ENCODE results near the gene SIGLEC15.
"Not testable (repeated sequence)": the region's sequence is repeated elsewhere in the genome, so short reads cannot be mapped to it uniquely, and the experiment has no call there.

SIGLEC15 gene

GRCh38 chr18:45820106-45820745 lies 5.2 kb upstream of the SIGLEC15 start:
- TF ChIP-seq SPI1 (IDR thresholded peaks at IDR 0.05; ENCODE audit: low read depth, low read length) (no peak), POU2F2 (IDR thresholded peaks at IDR 0.05; ENCODE audit: low read depth, low read length) (no peak), POLR2A (IDR thresholded peaks at IDR 0.05; ENCODE audit: low read depth, low read length) (no peak), PAX5 (IDR thresholded peaks at IDR 0.05; ENCODE audit: insufficient read depth, low read length, severe bottlenecking) (no peak), TAF1 (IDR thresholded peaks at IDR 0.05; ENCODE audit: low read depth, low read length) (no peak), POLR2AphosphoS5 (IDR thresholded peaks at IDR 0.05; ENCODE audit: low read depth, low read length) (no peak)
- no peak for DNase-seq (ENCODE audit: insufficient read length, low spot score)
- FAIRE-seq, result no peak

GRCh38 chr18:45821026-45821425 lies 4.4 kb upstream of the SIGLEC15 start:
- FAIRE-seq (no peak), DNase-seq (ENCODE audit: insufficient read length, low spot score) (no peak)
- no peak for TF ChIP-seq TAF1 (IDR thresholded peaks at IDR 0.05; ENCODE audit: low read depth, low read length)
- TF ChIP-seq POLR2A (IDR thresholded peaks at IDR 0.05; ENCODE audit: low read depth, low read length), result no peak
- TF ChIP-seq PAX5 (IDR thresholded peaks at IDR 0.05; ENCODE audit: insufficient read depth, low read length, severe bottlenecking), result no peak
- TF ChIP-seq POLR2AphosphoS5 (IDR thresholded peaks at IDR 0.05; ENCODE audit: low read depth, low read length), result no peak
- no peak for TF ChIP-seq POU2F2 (IDR thresholded peaks at IDR 0.05; ENCODE audit: low read depth, low read length)
- no peak for TF ChIP-seq SPI1 (IDR thresholded peaks at IDR 0.05; ENCODE audit: low read depth, low read length)

GRCh38 chr18:45821711-45822110 lies 3.8 kb upstream of the SIGLEC15 start:
- no peak for TF ChIP-seq POLR2AphosphoS5 (IDR thresholded peaks at IDR 0.05; ENCODE audit: low read depth, low read length)
- no peak for TF ChIP-seq TAF1 (IDR thresholded peaks at IDR 0.05; ENCODE audit: low read depth, low read length)
- TF ChIP-seq SPI1 (IDR thresholded peaks at IDR 0.05; ENCODE audit: low read depth, low read length), result no peak
- TF ChIP-seq POU2F2 (IDR thresholded peaks at IDR 0.05; ENCODE audit: low read depth, low read length), result no peak
- no peak for TF ChIP-seq PAX5 (IDR thresholded peaks at IDR 0.05; ENCODE audit: insufficient read depth, low read length, severe bottlenecking)
- TF ChIP-seq POLR2A (IDR thresholded peaks at IDR 0.05; ENCODE audit: low read depth, low read length), result no peak
- FAIRE-seq (no peak), DNase-seq (ENCODE audit: insufficient read length, low spot score) (no peak)

- no peak for DNase-seq (ENCODE audit: insufficient read length, low spot score)
- TF ChIP-seq SPI1 (IDR thresholded peaks at IDR 0.05; ENCODE audit: low read depth, low read length), result no peak
- TF ChIP-seq TAF1 (IDR thresholded peaks at IDR 0.05; ENCODE audit: low read depth, low read length), result no peak
- no peak for TF ChIP-seq POLR2AphosphoS5 (IDR thresholded peaks at IDR 0.05; ENCODE audit: low read depth, low read length)
- TF ChIP-seq POLR2A (IDR thresholded peaks at IDR 0.05; ENCODE audit: low read depth, low read length), result no peak
- no peak for TF ChIP-seq PAX5 (IDR thresholded peaks at IDR 0.05; ENCODE audit: insufficient read depth, low read length, severe bottlenecking)
- TF ChIP-seq POU2F2 (IDR thresholded peaks at IDR 0.05; ENCODE audit: low read depth, low read length), result no peak
- FAIRE-seq, result no peak
Measured at GRCh38 chr18:45826084-45826483, 609 bp downstream of the SIGLEC15 start.

- DNase-seq (ENCODE audit: insufficient read length, low spot score); FAIRE-seq: not testable (repeated sequence)
Measured at GRCh38 chr18:45826716-45827115, 1.2 kb downstream of the SIGLEC15 start.

GRCh38 chr18:45828917-45829811 lies 3.7 kb downstream of the SIGLEC15 start:
- FAIRE-seq (no peak), DNase-seq (ENCODE audit: insufficient read length, low spot score) (no peak)
- no peak for TF ChIP-seq POU2F2 (IDR thresholded peaks at IDR 0.05; ENCODE audit: low read depth, low read length)
- no peak for TF ChIP-seq SPI1 (IDR thresholded peaks at IDR 0.05; ENCODE audit: low read depth, low read length)
- no peak for TF ChIP-seq TAF1 (IDR thresholded peaks at IDR 0.05; ENCODE audit: low read depth, low read length)
- TF ChIP-seq POLR2A (IDR thresholded peaks at IDR 0.05; ENCODE audit: low read depth, low read length), result no peak

- no peak for FAIRE-seq
- no peak for DNase-seq (ENCODE audit: insufficient read length, low spot score)
- TF ChIP-seq TAF1 (IDR thresholded peaks at IDR 0.05; ENCODE audit: low read depth, low read length), result no peak
- no peak for TF ChIP-seq SPI1 (IDR thresholded peaks at IDR 0.05; ENCODE audit: low read depth, low read length)
- TF ChIP-seq POLR2A (IDR thresholded peaks at IDR 0.05; ENCODE audit: low read depth, low read length), result no peak
- no peak for TF ChIP-seq PAX5 (IDR thresholded peaks at IDR 0.05; ENCODE audit: insufficient read depth, low read length, severe bottlenecking)
- no peak for TF ChIP-seq POU2F2 (IDR thresholded peaks at IDR 0.05; ENCODE audit: low read depth, low read length)
- no peak for TF ChIP-seq POLR2AphosphoS5 (IDR thresholded peaks at IDR 0.05; ENCODE audit: low read depth, low read length)
Measured at GRCh38 chr18:45829855-45830254, 4.4 kb downstream of the SIGLEC15 start.

GRCh38 chr18:45830917-45831316 lies 5.4 kb downstream of the SIGLEC15 start:
- no peak for TF ChIP-seq POLR2A (IDR thresholded peaks at IDR 0.05; ENCODE audit: low read depth, low read length)
- no peak for TF ChIP-seq POLR2AphosphoS5 (IDR thresholded peaks at IDR 0.05; ENCODE audit: low read depth, low read length)
- no peak for TF ChIP-seq SPI1 (IDR thresholded peaks at IDR 0.05; ENCODE audit: low read depth, low read length)
- no peak for TF ChIP-seq PAX5 (IDR thresholded peaks at IDR 0.05; ENCODE audit: insufficient read depth, low read length, severe bottlenecking)
- no peak for TF ChIP-seq POU2F2 (IDR thresholded peaks at IDR 0.05; ENCODE audit: low read depth, low read length)
- TF ChIP-seq TAF1 (IDR thresholded peaks at IDR 0.05; ENCODE audit: low read depth, low read length), result no peak
- DNase-seq (ENCODE audit: insufficient read length, low spot score) (no peak), FAIRE-seq (no peak)

GRCh38 chr18:45833846-45834245 lies 8.4 kb downstream of the SIGLEC15 start:
- DNase-seq (ENCODE audit: insufficient read length, low spot score), result no peak
- TF ChIP-seq POU2F2 (IDR thresholded peaks at IDR 0.05; ENCODE audit: low read depth, low read length) (no peak), POLR2AphosphoS5 (IDR thresholded peaks at IDR 0.05; ENCODE audit: low read depth, low read length) (no peak), POLR2A (IDR thresholded peaks at IDR 0.05; ENCODE audit: low read depth, low read length) (no peak), TAF1 (IDR thresholded peaks at IDR 0.05; ENCODE audit: low read depth, low read length) (no peak), PAX5 (IDR thresholded peaks at IDR 0.05; ENCODE audit: insufficient read depth, low read length, severe bottlenecking) (no peak), SPI1 (IDR thresholded peaks at IDR 0.05; ENCODE audit: low read depth, low read length) (no peak)
- FAIRE-seq, result no peak
